ENCODE measurements around the gene GNAI1.

GNAI1 gene

GRCh38 chr7:80224415-80224814, 89.8 kb downstream of the GNAI1 start:
- Histone ChIP-seq H3K36me3 (replicated peaks; ENCODE audit: insufficient read depth, low read length) (no peaks in the 10 kb centered on the region), H3K27me3 (replicated peaks; ENCODE audit: insufficient read depth, low read length) (no peaks in the 10 kb centered on the region), H3K9me2 (replicated peaks; ENCODE audit: insufficient read depth, low read length) (no peaks in the 10 kb centered on the region), H3F3A (ENCODE audit: insufficient read depth, low read length) (no peaks in the 10 kb centered on the region), H3K9ac (ENCODE audit: low read length) (no peak overlapping the region), H3K9me3 (replicated peaks; ENCODE audit: insufficient read depth, low read length) (no peaks in the 10 kb centered on the region), H4K20me1 (ENCODE audit: insufficient read depth, low read length) (no peaks in the 10 kb centered on the region), H3K27ac (ENCODE audit: low read length) (no peak overlapping the region), H3K4me1 (ENCODE audit: low read length) (no peaks in the 10 kb centered on the region), H2AFZ (ENCODE audit: low read length) (no peak overlapping the region), H3K4me2 (ENCODE audit: low read depth, low read length) (no peak overlapping the region), H3K79me2 (ENCODE audit: low read length) (no peaks in the 10 kb centered on the region), H3K4me3 (ENCODE audit: low read length) (no peak overlapping the region)
- TF ChIP-seq CTCF (IDR thresholded peaks at IDR 0.05; ENCODE audit: low read length) (no peak), EZH2phosphoT487 (IDR thresholded peaks at IDR 0.05; ENCODE audit: low read length) (no peak), EZH2 (optimal IDR thresholded peaks at IDR 0.05; ENCODE audit: low read depth, low read length) (no peak)
- no peak for DNase-seq

- no peak for TF ChIP-seq EZH2 (optimal IDR thresholded peaks at IDR 0.05; ENCODE audit: low read depth, low read length)
- no peak for TF ChIP-seq CTCF (IDR thresholded peaks at IDR 0.05; ENCODE audit: low read length)
- no peak for TF ChIP-seq EZH2phosphoT487 (IDR thresholded peaks at IDR 0.05; ENCODE audit: low read length)
- no peaks in the 10 kb centered on the region for H3K36me3 ChIP-seq (replicated peaks; ENCODE audit: insufficient read depth, low read length)
These were observed 90.7 kb downstream of the GNAI1 start for GRCh38 chr7:80225361-80225760.

GRCh38 chr7:80226629-80227028, 92.0 kb downstream of the GNAI1 start:
- Histone ChIP-seq H4K20me1 (ENCODE audit: insufficient read depth, low read length) (no peaks in the 10 kb centered on the region), H3K9me2 (replicated peaks; ENCODE audit: insufficient read depth, low read length) (no peaks in the 10 kb centered on the region), H3F3A (ENCODE audit: insufficient read depth, low read length) (no peaks in the 10 kb centered on the region), H3K27ac (ENCODE audit: low read length) (no peak overlapping the region), H3K9ac (ENCODE audit: low read length) (no peak overlapping the region), H3K27me3 (replicated peaks; ENCODE audit: insufficient read depth, low read length) (no peaks in the 10 kb centered on the region), H3K79me2 (ENCODE audit: low read length) (no peaks in the 10 kb centered on the region), H3K36me3 (replicated peaks; ENCODE audit: insufficient read depth, low read length) (no peaks in the 10 kb centered on the region), H3K4me1 (ENCODE audit: low read length) (no peaks in the 10 kb centered on the region), H3K4me3 (ENCODE audit: low read length) (no peak overlapping the region), H2AFZ (ENCODE audit: low read length) (no peak overlapping the region), H3K4me2 (ENCODE audit: low read depth, low read length) (no peak overlapping the region), H3K9me3 (replicated peaks; ENCODE audit: insufficient read depth, low read length) (no peaks in the 10 kb centered on the region)
- DNase-seq: no peak
- TF ChIP-seq EZH2 (optimal IDR thresholded peaks at IDR 0.05; ENCODE audit: low read depth, low read length): no peak
- no peak for TF ChIP-seq EZH2phosphoT487 (IDR thresholded peaks at IDR 0.05; ENCODE audit: low read length)
- no peak for TF ChIP-seq CTCF (IDR thresholded peaks at IDR 0.05; ENCODE audit: low read length)

More at GRCh38 chr7:80225361-80225760, 90.7 kb downstream of the GNAI1 start:
- H2AFZ ChIP-seq (ENCODE audit: low read length): no peak overlapping the region
- no peaks in the 10 kb centered on the region for H3F3A ChIP-seq (ENCODE audit: insufficient read depth, low read length)
- no peak overlapping the region for H3K4me3 ChIP-seq (ENCODE audit: low read length)
- H3K4me2 ChIP-seq (ENCODE audit: low read depth, low read length): no peak overlapping the region
- H3K9ac ChIP-seq (ENCODE audit: low read length): no peak overlapping the region
- no peaks in the 10 kb centered on the region for H3K4me1 ChIP-seq (ENCODE audit: low read length)
- H3K9me2 ChIP-seq (replicated peaks; ENCODE audit: insufficient read depth, low read length): no peaks in the 10 kb centered on the region
- H3K27me3 ChIP-seq (replicated peaks; ENCODE audit: insufficient read depth, low read length): no peaks in the 10 kb centered on the region
- no peaks in the 10 kb centered on the region for H3K79me2 ChIP-seq (ENCODE audit: low read length)
- DNase-seq: no peak
- H3K9me3 ChIP-seq (replicated peaks; ENCODE audit: insufficient read depth, low read length): no peaks in the 10 kb centered on the region
- no peak overlapping the region for H3K27ac ChIP-seq (ENCODE audit: low read length)
- no peaks in the 10 kb centered on the region for H4K20me1 ChIP-seq (ENCODE audit: insufficient read depth, low read length)
